HepG2 (cell line): ENCODE results near the gene IL17C. TPM values are rescaled to one million over a fixed set of nuclear protein-coding genes. Genes with fewer than 3 reads are reported as not detected.

ENCODE experiments used
- FLYWCH1 ChIP-seq: sonication (generic); formaldehyde crosslinking; IDR thresholded peaks from 2 replicates; pipeline ENCODE4 v1.8.1; 2023; ENCODE audit warnings: mild to moderate bottlenecking, missing genetic modification reagents
- NKX3-1 ChIP-seq: sonication (generic); formaldehyde crosslinking; IDR thresholded peaks from 2 replicates; pipeline ENCODE4 v1.5.0; 2020; ENCODE audit warnings: missing genetic modification reagents
- NONO ChIP-seq, 2 experiments: fragments of 450-650 bp in 1 of 2; sonication (generic) in 1 of 2; formaldehyde crosslinking in 1 of 2; IDR thresholded peaks in 1 of 2; conservative IDR thresholded peaks in 1 of 2; 2 replicates each; pipeline versions ENCODE4 v1.6.1 to v1.8.0; 2017 to 2022; ENCODE audit warnings: mild to moderate bottlenecking in 1 of 2, missing genetic modification reagents in 1 of 2, moderate library complexity in 1 of 2
- PHF8 ChIP-seq: sonication (generic); formaldehyde crosslinking; IDR thresholded peaks from 2 replicates; pipeline ENCODE4 v1.5.0; 2020; ENCODE audit warnings: missing genetic modification reagents
- RBM22 ChIP-seq: fragments of 200-400 bp; formaldehyde crosslinking; optimal IDR thresholded peaks from 2 replicates; pipeline ENCODE3; 2017; ENCODE audit warnings: mild to moderate bottlenecking, low read length, moderate library complexity
- ZC3H13 ChIP-seq: sonication (generic); formaldehyde crosslinking; IDR thresholded peaks from 2 replicates; pipeline ENCODE4 v1.8.1; 2023; ENCODE audit warnings: mild to moderate bottlenecking, missing genetic modification reagents, moderate library complexity
- ZNF556 ChIP-seq: sonication (generic); formaldehyde crosslinking; IDR thresholded peaks from 2 replicates; pipeline ENCODE4 v1.4.0; 2020; ENCODE audit warnings: mild to moderate bottlenecking, missing genetic modification reagents, borderline replicate concordance
- ZNF605 ChIP-seq: sonication (generic); formaldehyde crosslinking; IDR thresholded peaks from 2 replicates; pipeline ENCODE4 v1.8.0; 2022; ENCODE audit warnings: mild to moderate bottlenecking, missing genetic modification reagents
- ZNF672 ChIP-seq: sonication (generic); formaldehyde crosslinking; IDR thresholded peaks from 2 replicates; pipeline ENCODE4 v1.8.1; 2022; ENCODE audit warnings: missing genetic modification reagents
- polyA plus RNA-seq, 8 experiments: library from polyadenylated mRNA; depleted of rRNA in 3 of 8; stranded (reverse) in 7 of 8; unstranded in 1 of 8; fragments of >200 nt; fragmentation: Illumina TruSeq in 4 of 8; extraction: Trizol in 4 of 8; gene quantifications; 2 replicates each; pipeline versions ENCODE4 v1.2.1 to v1.2.3, GENCODE V29; 2011 to 2016; ENCODE audit warnings: low read depth in 4 of 8, missing spikeins in 1 of 8, mixed read lengths in 1 of 8; ENCODE audit not compliant: insufficient read depth in 1 of 8
- total RNA-seq, 5 experiments: library from RNA; depleted of rRNA; stranded (reverse); fragments of >200 nt; fragmentation: Illumina TruSeq; extraction: Trizol; gene quantifications; 2 replicates each; pipeline ENCODE4 v1.2.3, GENCODE V29; 2016; ENCODE audit warnings: low read depth in 1 of 5
- TF ChIP-seq, protein P1 (sequence below): sonication (generic); formaldehyde crosslinking; IDR thresholded peaks from 2 replicates; pipeline ENCODE4 v1.8.0; 2022; ENCODE audit warnings: mild to moderate bottlenecking, missing genetic modification reagents; ENCODE audit not compliant: insufficient replicate concordance
- TF ChIP-seq, protein P2 (sequence below): fragments of 450-650 bp; IDR thresholded peaks from 2 replicates; pipeline ENCODE4 v1.6.1; 2016
- TF ChIP-seq, protein P3 (sequence below): sonication (generic); formaldehyde crosslinking; IDR thresholded peaks from 2 replicates; pipeline ENCODE4 v1.4.0; 2020; ENCODE audit warnings: low read depth, mild to moderate bottlenecking, missing genetic modification reagents
- TF ChIP-seq, protein P4 (sequence below): sonication (generic); formaldehyde crosslinking; IDR thresholded peaks from 2 replicates; pipeline ENCODE4 v1.4.0; 2020; ENCODE audit warnings: mild to moderate bottlenecking, low read depth, missing genetic modification reagents

IL17C gene
- total and polyA plus RNA-seq, 2 of the 13 experiments (the other 11 are each of a cell fraction or from before 2014, with no cell fraction given): not detected

DNA sequence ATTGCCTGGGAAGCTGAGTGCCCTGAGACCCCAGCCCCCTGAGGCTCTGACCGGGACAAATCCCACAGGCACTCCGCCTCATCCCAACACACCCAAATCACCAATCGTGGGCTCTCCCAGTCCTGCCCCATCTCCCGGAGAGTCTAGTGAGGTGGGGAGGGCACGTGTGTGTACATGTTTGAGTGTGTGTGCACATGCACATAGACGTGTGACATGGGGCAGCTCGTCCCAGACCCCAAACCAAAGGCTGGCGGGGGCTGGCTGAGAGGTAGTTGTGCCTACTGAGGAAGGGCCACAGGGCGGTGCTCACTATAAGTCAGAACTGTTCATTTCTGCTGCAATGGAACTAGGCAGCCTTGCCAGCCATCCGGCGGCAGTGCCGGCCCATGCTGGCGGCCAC is 39.3 kb downstream of the IL17C start (continued):
- TF ChIP-seq PHF8 (CRISPR knock-in tag) (0 out of 2 replicates have a peak, but pooled peaks have one; percentile 20), NKX3-1 (CRISPR knock-in tag) (no peak), FLYWCH1 (CRISPR knock-in tag) (0 out of 2 replicates have a peak, but pooled peaks have one; percentile 31), NONO (IDR thresholded peaks at IDR 0.05) (no peak), NONO (CRISPR knock-in tag; conservative IDR thresholded peaks at IDR 0.05) (peak; percentile 43), ZNF605 (CRISPR knock-in tag) (0 out of 2 replicates have a peak, but pooled peaks have one; percentile 36), ZNF556 (CRISPR knock-in tag) (0 out of 2 replicates have a peak, but pooled peaks have one; percentile 10), RBM22 (peak; percentile 50), ZC3H13 (CRISPR knock-in tag) (peak; percentile 79), ZNF672 (CRISPR knock-in tag) (no peak)
- TF ChIP-seq, protein P1, sequence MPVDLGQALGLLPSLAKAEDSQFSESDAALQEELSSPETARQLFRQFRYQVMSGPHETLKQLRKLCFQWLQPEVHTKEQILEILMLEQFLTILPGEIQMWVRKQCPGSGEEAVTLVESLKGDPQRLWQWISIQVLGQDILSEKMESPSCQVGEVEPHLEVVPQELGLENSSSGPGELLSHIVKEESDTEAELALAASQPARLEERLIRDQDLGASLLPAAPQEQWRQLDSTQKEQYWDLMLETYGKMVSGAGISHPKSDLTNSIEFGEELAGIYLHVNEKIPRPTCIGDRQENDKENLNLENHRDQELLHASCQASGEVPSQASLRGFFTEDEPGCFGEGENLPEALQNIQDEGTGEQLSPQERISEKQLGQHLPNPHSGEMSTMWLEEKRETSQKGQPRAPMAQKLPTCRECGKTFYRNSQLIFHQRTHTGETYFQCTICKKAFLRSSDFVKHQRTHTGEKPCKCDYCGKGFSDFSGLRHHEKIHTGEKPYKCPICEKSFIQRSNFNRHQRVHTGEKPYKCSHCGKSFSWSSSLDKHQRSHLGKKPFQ (CRISPR knock-in tag): peak; percentile 38
- TF ChIP-seq, protein P2, sequence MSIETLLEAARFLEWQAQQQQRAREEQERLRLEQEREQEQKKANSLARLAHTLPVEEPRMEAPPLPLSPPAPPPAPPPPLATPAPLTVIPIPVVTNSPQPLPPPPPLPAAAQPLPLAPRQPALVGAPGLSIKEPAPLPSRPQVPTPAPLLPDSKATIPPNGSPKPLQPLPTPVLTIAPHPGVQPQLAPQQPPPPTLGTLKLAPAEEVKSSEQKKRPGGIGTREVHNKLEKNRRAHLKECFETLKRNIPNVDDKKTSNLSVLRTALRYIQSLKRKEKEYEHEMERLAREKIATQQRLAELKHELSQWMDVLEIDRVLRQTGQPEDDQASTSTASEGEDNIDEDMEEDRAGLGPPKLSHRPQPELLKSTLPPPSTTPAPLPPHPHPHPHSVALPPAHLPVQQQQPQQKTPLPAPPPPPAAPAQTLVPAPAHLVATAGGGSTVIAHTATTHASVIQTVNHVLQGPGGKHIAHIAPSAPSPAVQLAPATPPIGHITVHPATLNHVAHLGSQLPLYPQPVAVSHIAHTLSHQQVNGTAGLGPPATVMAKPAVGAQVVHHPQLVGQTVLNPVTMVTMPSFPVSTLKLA: peak; percentile 70
- TF ChIP-seq, protein P3, sequence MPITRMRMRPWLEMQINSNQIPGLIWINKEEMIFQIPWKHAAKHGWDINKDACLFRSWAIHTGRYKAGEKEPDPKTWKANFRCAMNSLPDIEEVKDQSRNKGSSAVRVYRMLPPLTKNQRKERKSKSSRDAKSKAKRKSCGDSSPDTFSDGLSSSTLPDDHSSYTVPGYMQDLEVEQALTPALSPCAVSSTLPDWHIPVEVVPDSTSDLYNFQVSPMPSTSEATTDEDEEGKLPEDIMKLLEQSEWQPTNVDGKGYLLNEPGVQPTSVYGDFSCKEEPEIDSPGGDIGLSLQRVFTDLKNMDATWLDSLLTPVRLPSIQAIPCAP (CRISPR knock-in tag): 0 out of 2 replicates have a peak, but pooled peaks have one; percentile 5
- TF ChIP-seq, protein P4, sequence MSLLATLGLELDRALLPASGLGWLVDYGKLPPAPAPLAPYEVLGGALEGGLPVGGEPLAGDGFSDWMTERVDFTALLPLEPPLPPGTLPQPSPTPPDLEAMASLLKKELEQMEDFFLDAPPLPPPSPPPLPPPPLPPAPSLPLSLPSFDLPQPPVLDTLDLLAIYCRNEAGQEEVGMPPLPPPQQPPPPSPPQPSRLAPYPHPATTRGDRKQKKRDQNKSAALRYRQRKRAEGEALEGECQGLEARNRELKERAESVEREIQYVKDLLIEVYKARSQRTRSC (CRISPR knock-in tag): no peak
